ENCODE measurements around the gene TM9SF2. TPM values are rescaled to one million over a fixed set of nuclear protein-coding genes. Genes with fewer than 3 reads are reported as not detected.

TM9SF2 gene
- total RNA-seq, 2 donors from 2014 or later = 92.9 to 107 TPM

- Histone ChIP-seq H3K27ac (peak overlapping the region in 1 of 2 donors; percentile 13), H3K9me3 (no peaks in the 10 kb centered on the region), H3K4me1 (ENCODE audit: control insufficient read depth in 1 of 2, low read depth in 2 of 2) (peaks cover 5 to 25% of the 10 kb centered on the region in 2 donors), H3K27me3 (replicated peaks; ENCODE audit: insufficient read depth) (no peaks in the 10 kb centered on the region), H3K36me3 (no peaks in the 10 kb centered on the region), H3K4me3 (no peak overlapping the region)
- DNase-seq (ENCODE audit: low spot score) (no peak), ATAC-seq (ENCODE audit: insufficient number of reproducible peaks, low FRiP score, low read depth) (no peak)
- TF ChIP-seq CTCF (IDR thresholded peaks at IDR 0.05) = no peak
Measured at GRCh38 chr13:99585609-99586008, 84.3 kb downstream of the TM9SF2 start.

- no peak for DNase-seq (ENCODE audit: low spot score)
- Histone ChIP-seq H3K36me3 (no peaks in the 10 kb centered on the region), H3K9me3 (no peaks in the 10 kb centered on the region), H3K4me1 (ENCODE audit: control insufficient read depth in 1 of 2, low read depth in 2 of 2) (peaks cover 12 to 34% of the 10 kb centered on the region in 2 donors), H3K4me3 (no peak overlapping the region), H3K27me3 (replicated peaks; ENCODE audit: insufficient read depth) (no peaks in the 10 kb centered on the region), H3K27ac (no peak overlapping the region)
- TF ChIP-seq CTCF (IDR thresholded peaks at IDR 0.05) = no peak
- ATAC-seq (ENCODE audit: insufficient number of reproducible peaks, low FRiP score, low read depth) = no peak
Measured at GRCh38 chr13:99587021-99587420, 85.7 kb downstream of the TM9SF2 start.

- Histone ChIP-seq H3K36me3 (no peaks in the 10 kb centered on the region), H3K4me1 (ENCODE audit: control insufficient read depth in 1 of 2, low read depth in 2 of 2) (peaks cover 12 to 34% of the 10 kb centered on the region in 2 donors), H3K9me3 (no peaks in the 10 kb centered on the region), H3K27me3 (replicated peaks; ENCODE audit: insufficient read depth) (no peaks in the 10 kb centered on the region), H3K4me3 (no peak overlapping the region), H3K27ac (no peak overlapping the region)
- DNase-seq (ENCODE audit: low spot score) (no peak), ATAC-seq (ENCODE audit: insufficient number of reproducible peaks, low FRiP score, low read depth) (no peak)
- no peak for TF ChIP-seq CTCF (IDR thresholded peaks at IDR 0.05)
Measured at GRCh38 chr13:99587893-99588606, 86.8 kb downstream of the TM9SF2 start.

- no peaks in the 10 kb centered on the region for H3K36me3 ChIP-seq
- ATAC-seq (ENCODE audit: insufficient number of reproducible peaks, low FRiP score, low read depth) (no peak), DNase-seq (ENCODE audit: low spot score) (no peak)
- no peaks in the 10 kb centered on the region for H3K27me3 ChIP-seq (replicated peaks; ENCODE audit: insufficient read depth)
- no peak overlapping the region for H3K4me3 ChIP-seq
- H3K9me3 ChIP-seq = no peaks in the 10 kb centered on the region
- H3K27ac ChIP-seq = no peak overlapping the region
- no peak for TF ChIP-seq CTCF (IDR thresholded peaks at IDR 0.05)
- peaks cover 12 to 34% of the 10 kb centered on the region in 2 donors for H3K4me1 ChIP-seq (ENCODE audit: control insufficient read depth in 1 of 2, low read depth in 2 of 2)
Measured at GRCh38 chr13:99589575-99589974, 88.3 kb downstream of the TM9SF2 start.

GRCh38 chr13:99590519-99591011 lies 89.3 kb downstream of the TM9SF2 start:
- peak overlapping the region in 1 of 2 donors; percentile 78 for H3K27ac ChIP-seq
- no peak for TF ChIP-seq CTCF (IDR thresholded peaks at IDR 0.05)

More at GRCh38 chr13:99590519-99591011, 89.3 kb downstream of the TM9SF2 start:
- H3K36me3 ChIP-seq = no peaks in the 10 kb centered on the region
- H3K27me3 ChIP-seq (replicated peaks; ENCODE audit: insufficient read depth) = no peaks in the 10 kb centered on the region
- no peak for DNase-seq (ENCODE audit: low spot score)
- no peaks in the 10 kb centered on the region for H3K9me3 ChIP-seq
- peaks cover 12 to 29% of the 10 kb centered on the region in 2 donors for H3K4me1 ChIP-seq (ENCODE audit: control insufficient read depth in 1 of 2, low read depth in 2 of 2)
- no peak for ATAC-seq (ENCODE audit: insufficient number of reproducible peaks, low FRiP score, low read depth)
- peak overlapping the region; percentile 33 for H3K4me3 ChIP-seq
